IMR-90 (cell line): ENCODE measurements around the gene PRKCB. TPM values are rescaled to one million over a fixed set of nuclear protein-coding genes. Genes with fewer than 3 reads are reported as not detected.

ENCODE experiments used
- ATAC-seq: fragments of 200-7000 bp; cut with Tn5 transposase; 2 replicates; pipeline ENCODE4 v1.9.1; 2020; ENCODE audit warnings: low read depth, mild to moderate bottlenecking, moderate library complexity
- BruUV-seq: library from RNA; stranded (reverse); fragments of 400-500 nt; replicated peaks from 2 replicates; lab custom pipeline; 2021; lab: Mats Ljungman, UMichigan
- CTCF ChIA-PET: fragments of 300-600 bp; formaldehyde crosslinking; extraction: SDS; loops from one replicate; lab custom pipeline; 2021; ENCODE audit warnings: antibody characterized with exemption; lab: Yijun Ruan, JAX
- POLR2A ChIA-PET: fragments of 300-600 bp; sonication (Branson Sonifier 250); formaldehyde crosslinking; loops from one replicate; lab custom pipeline; 2022; ENCODE audit warnings: antibody characterized with exemption; ENCODE audit not compliant: unreplicated experiment; lab: Charles Lee
- DNase-seq: peaks from one replicate; pipeline ENCODE4 v3.0.0; 2013
- H2AFZ ChIP-seq: replicated peaks from 2 replicates; pipeline ENCODE3; 2013; ENCODE audit warnings: low read length, mild to moderate bottlenecking; ENCODE audit not compliant: poor library complexity
- H2AK5ac ChIP-seq: 2 replicates; pipeline ENCODE4 v1.6.1; 2013; ENCODE audit warnings: low read depth, low read length, inconsistent platforms
- H2AK9ac ChIP-seq: replicated peaks from 2 replicates; pipeline ENCODE3; 2013; ENCODE audit warnings: mild to moderate bottlenecking, low read depth, low read length, moderate library complexity; ENCODE audit not compliant: poor library complexity
- H2BK120ac ChIP-seq: 2 replicates; pipeline ENCODE4 v1.6.1; 2013; ENCODE audit warnings: low read depth, low read length, inconsistent platforms
- H2BK15ac ChIP-seq: 3 replicates; pipeline ENCODE4 v1.6.1; 2013; ENCODE audit warnings: low read depth, low read length, inconsistent platforms
- H2BK20ac ChIP-seq: 2 replicates; pipeline ENCODE4 v1.6.1; 2013; ENCODE audit warnings: low read depth, mild to moderate bottlenecking, inconsistent platforms, low read length, moderate library complexity
- H2BK5ac ChIP-seq: 2 replicates; pipeline ENCODE4 v1.6.1; 2013; ENCODE audit warnings: mild to moderate bottlenecking, low read depth, low read length, inconsistent platforms; ENCODE audit not compliant: poor library complexity, severe bottlenecking
- H3K14ac ChIP-seq: replicated peaks from 2 replicates; pipeline ENCODE4 v1.6.1; 2013; ENCODE audit warnings: low read depth, low read length, inconsistent platforms
- H3K18ac ChIP-seq: 2 replicates; pipeline ENCODE4 v1.6.1; 2013; ENCODE audit warnings: low read depth, low read length, control low read depth
- H3K23ac ChIP-seq: 2 replicates; pipeline ENCODE4 v1.6.1; 2013; ENCODE audit warnings: low read depth, low read length, inconsistent platforms
- H3K27ac ChIP-seq: 2 replicates; pipeline ENCODE4 v1.5.1; 2013; ENCODE audit warnings: mild to moderate bottlenecking, control low read depth, low read length; ENCODE audit not compliant: insufficient read depth
- H3K27me3 ChIP-seq: 2 replicates; pipeline ENCODE4 v1.6.1; 2013; ENCODE audit warnings: low read length; ENCODE audit not compliant: control insufficient read depth, insufficient read depth
- H3K36me3 ChIP-seq: 2 replicates; pipeline ENCODE4 v1.6.1; 2013; ENCODE audit warnings: low read length, mixed read lengths; ENCODE audit not compliant: control insufficient read depth, insufficient read depth
- H3K4ac ChIP-seq: 2 replicates; pipeline ENCODE4 v1.6.1; 2013; ENCODE audit warnings: low read depth, low read length, inconsistent platforms
- H3K4me1 ChIP-seq: 2 replicates; pipeline ENCODE4 v1.6.1; 2013; ENCODE audit warnings: low read length, mixed read lengths; ENCODE audit not compliant: control insufficient read depth, insufficient read depth
- H3K4me2 ChIP-seq: 2 replicates; pipeline ENCODE4 v1.6.1; 2013; ENCODE audit warnings: low read depth, mild to moderate bottlenecking, control low read depth, low read length, moderate library complexity
- H3K4me3 ChIP-seq: 2 replicates; pipeline ENCODE4 v1.5.1; 2013; ENCODE audit warnings: low read depth, mild to moderate bottlenecking, control low read depth, low read length, moderate library complexity; ENCODE audit not compliant: insufficient read depth
- H3K56ac ChIP-seq: 2 replicates; pipeline ENCODE4 v1.6.1; 2013; ENCODE audit warnings: low read length, inconsistent platforms; ENCODE audit not compliant: insufficient read depth; ENCODE audit errors: extremely low read depth
- H3K79me1 ChIP-seq, 2 experiments: 2 replicates each; pipeline ENCODE4 v1.6.1; 2013; ENCODE audit warnings: low read length in 2 of 2, inconsistent platforms in 1 of 2, low read depth in 1 of 2
- H3K9ac ChIP-seq: 2 replicates; pipeline ENCODE4 v1.6.1; 2013; ENCODE audit warnings: low read depth, low read length, control low read depth
- H3K9me1 ChIP-seq: 2 replicates; pipeline ENCODE4 v1.6.1; 2013; ENCODE audit warnings: low read length, inconsistent platforms; ENCODE audit not compliant: insufficient read depth
- H3K9me3 ChIP-seq: 2 replicates; pipeline ENCODE4 v1.6.1; 2013; ENCODE audit warnings: low read length; ENCODE audit not compliant: control insufficient read depth, insufficient read depth
- H4K20me1 ChIP-seq: 2 replicates; pipeline ENCODE4 v1.6.1; 2013; ENCODE audit warnings: low read length, inconsistent platforms; ENCODE audit not compliant: insufficient read depth
- H4K5ac ChIP-seq: 2 replicates; pipeline ENCODE4 v1.6.1; 2013; ENCODE audit warnings: mild to moderate bottlenecking, low read depth, low read length, control low read depth
- H4K8ac ChIP-seq, 2 experiments: 2 replicates each; pipeline ENCODE4 v1.6.1; 2013; ENCODE audit warnings: low read depth in 2 of 2, low read length in 2 of 2, control low read depth in 1 of 2, inconsistent platforms in 1 of 2
- H4K91ac ChIP-seq: 2 replicates; pipeline ENCODE4 v1.6.1; 2013; ENCODE audit warnings: low read depth, low read length, inconsistent platforms; ENCODE audit not compliant: insufficient read depth
- FOS ChIP-seq: fragments of 150-350 bp; IDR thresholded peaks from 2 replicates; pipeline ENCODE4 v1.6.1; 2016; ENCODE audit warnings: low read depth, low read length
- MXI1 ChIP-seq: IDR thresholded peaks from 2 replicates; pipeline ENCODE4 v1.6.1; 2012; ENCODE audit warnings: low read depth, mild to moderate bottlenecking, low read length, moderate library complexity, borderline replicate concordance
- NFE2L2 ChIP-seq: fragments of 150-350 bp; IDR thresholded peaks from 2 replicates; pipeline ENCODE4 v1.6.1; 2016; ENCODE audit warnings: low read depth, mild to moderate bottlenecking, low read length
- POLR2A ChIP-seq: IDR thresholded peaks from 2 replicates; pipeline ENCODE4 v1.6.1; 2012; ENCODE audit warnings: mild to moderate bottlenecking, low read depth, low read length
- RAD21 ChIP-seq: IDR thresholded peaks from 2 replicates; pipeline ENCODE4 v1.6.1; 2012; ENCODE audit warnings: low read length, improper control_type of control experiment
- RFX5 ChIP-seq: IDR thresholded peaks from 2 replicates; pipeline ENCODE4 v1.8.0; 2012; ENCODE audit warnings: low read depth, mild to moderate bottlenecking, low read length, moderate library complexity
- SMC3 ChIP-seq: fragments of 150-350 bp; IDR thresholded peaks from 2 replicates; pipeline ENCODE4 v1.6.1; 2016; ENCODE audit warnings: low read depth, mild to moderate bottlenecking, antibody characterized with exemption, low read length, moderate library complexity
- WGBS, 2 experiments: methylation state at CpG; one replicate each; pipeline versions ENCODE4 v1.1.5 to v1.1.7; 2013; ENCODE audit warnings: missing lambda C conversion rate in 2 of 2; ENCODE audit not compliant: insufficient read length in 1 of 2; ENCODE audit errors: extremely low coverage in 2 of 2; 5-methylcytosine and 5-hydroxymethylcytosine counted together
- dilution Hi-C: fragments of 300-500 bp; cut with HindIII; formaldehyde crosslinking; loops from one replicate; pipeline ENCODE4 v1.14.3; 2018; ENCODE audit warnings: low sequenced_read_pairs; ENCODE audit not compliant: unreplicated experiment
- in situ Hi-C: fragments of 300-500 bp; cut with MboI; formaldehyde crosslinking; loops from 3 replicates; pipeline ENCODE4 v1.14.3; 2019; ENCODE audit warnings: low sequenced_read_pairs, inconsistent platforms, mixed read lengths
- intact Hi-C: fragments of 100-400 bp; cut with micrococcal nuclease; formaldehyde crosslinking; loops from 2 replicates; pipeline ENCODE4 v1.10.0; 2022
- polyA plus RNA-seq, 3 experiments: library from polyadenylated mRNA; depleted of rRNA; stranded (reverse); fragments of >200 nt; gene quantifications; 2 replicates each; pipeline ENCODE4 v1.2.3, GENCODE V29; 2012; ENCODE audit warnings: low replicate concordance in 1 of 3
- total RNA-seq: library from RNA; depleted of rRNA; stranded (reverse); fragments of >200 nt; gene quantifications from 2 replicates; pipeline ENCODE4 v1.2.3, GENCODE V29; 2012
- TF ChIP-seq, protein P1 (sequence below): fragments of 150-350 bp; IDR thresholded peaks from 2 replicates; pipeline ENCODE4 v1.6.1; 2017; ENCODE audit warnings: mild to moderate bottlenecking, antibody characterized with exemption, low read length, low read depth

Gene PRKCB
- total and polyA plus RNA-seq, 2 of the 4 experiments (the other 2 are of a cell fraction) = under 0.01 TPM; not detected in 1

DNA sequence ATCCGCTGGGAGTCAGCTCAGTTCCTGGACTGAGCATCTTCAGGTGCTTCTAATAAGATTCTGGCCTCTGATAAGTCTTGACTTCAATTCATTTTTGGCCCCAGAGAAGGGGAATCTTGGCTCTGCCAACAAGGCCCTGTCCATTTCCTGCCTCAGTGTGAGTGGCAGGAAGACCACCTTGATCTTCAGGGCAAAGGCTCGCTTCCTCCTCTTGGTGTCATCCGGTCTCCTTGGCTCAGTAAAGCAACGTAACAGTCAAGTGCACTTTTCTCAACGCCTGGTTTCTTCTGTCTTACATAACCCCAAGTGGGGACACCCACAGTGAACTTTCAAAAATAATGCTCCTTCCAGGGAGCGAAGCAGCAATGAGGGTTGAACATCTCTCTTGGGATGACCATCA lies 169.8 kb downstream of the PRKCB start:
- Histone ChIP-seq H3K4me1 (no peaks in the 10 kb centered on the region), H2BK15ac (no peak overlapping the region), H2AK5ac (no peak overlapping the region), H3K14ac (no peak overlapping the region), H3K4ac (no peak overlapping the region), H3K56ac (no peak overlapping the region), H4K8ac (no peak overlapping the region), H3K9me1 (no peaks in the 10 kb centered on the region), H2AK9ac (no peak overlapping the region), H3K9ac (no peak overlapping the region), H3K27me3 (no peaks in the 10 kb centered on the region), H3K36me3 (no peaks in the 10 kb centered on the region), H3K4me2 (no peak overlapping the region), H3K27ac (no peak overlapping the region), H3K79me1 (no peaks in the 10 kb centered on the region), H3K9me3 (no peaks in the 10 kb centered on the region), H4K20me1 (no peaks in the 10 kb centered on the region), H2BK20ac (no peak overlapping the region), H2AFZ (no peak overlapping the region), H3K18ac (no peak overlapping the region), H3K23ac (no peak overlapping the region), H4K5ac (no peak overlapping the region), H2BK120ac (no peak overlapping the region), H3K4me3 (no peak overlapping the region), H2BK5ac (no peak overlapping the region), H4K91ac (no peak overlapping the region)
- ATAC-seq (no peak), DNase-seq (no peak)
- TF ChIP-seq MXI1 = no peak
- no peak for TF ChIP-seq NFE2L2
- TF ChIP-seq RAD21 = no peak
- no peak for TF ChIP-seq POLR2A
- TF ChIP-seq, protein P1, sequence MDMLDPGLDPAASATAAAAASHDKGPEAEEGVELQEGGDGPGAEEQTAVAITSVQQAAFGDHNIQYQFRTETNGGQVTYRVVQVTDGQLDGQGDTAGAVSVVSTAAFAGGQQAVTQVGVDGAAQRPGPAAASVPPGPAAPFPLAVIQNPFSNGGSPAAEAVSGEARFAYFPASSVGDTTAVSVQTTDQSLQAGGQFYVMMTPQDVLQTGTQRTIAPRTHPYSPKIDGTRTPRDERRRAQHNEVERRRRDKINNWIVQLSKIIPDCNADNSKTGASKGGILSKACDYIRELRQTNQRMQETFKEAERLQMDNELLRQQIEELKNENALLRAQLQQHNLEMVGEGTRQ = no peak
- TF ChIP-seq RFX5 = no peak
- no peak for TF ChIP-seq FOS
- TF ChIP-seq SMC3 = no peak
- 70% methylated on average over 2 of the region's 6 CpGs; no CpG with 5 or more reads in 1 of the 2 experiments for WGBS, 2 experiments
- BruUV-seq = no TSS peak
- dilution Hi-C loops (no loop called here), in situ Hi-C loops (no loop called here), intact Hi-C loops (no loop called here)
- ChIA-PET CTCF (no interaction called here), POLR2A (no interaction called here)
